HEK293T (cell line): ENCODE measurements around the gene EYA3.

Experiments used
- CTCF ChIA-PET: fragments of 350-600 bp; formaldehyde crosslinking; extraction: SDS; loops from one replicate; lab custom pipeline; 2021; ENCODE audit warnings: antibody characterized with exemption, inconsistent platforms; lab: Yijun Ruan, JAX
- POLR2A ChIA-PET: fragments of 350-600 bp; formaldehyde crosslinking; extraction: SDS; loops from one replicate; lab custom pipeline; 2020; ENCODE audit warnings: antibody characterized with exemption, inconsistent platforms; lab: Yijun Ruan, JAX
- DNase-seq: peaks from one replicate; pipeline ENCODE4 v3.0.0; 2012; ENCODE audit warnings: mixed read lengths; ENCODE audit errors: extremely low spot score
- ARNT ChIP-seq: fragments of 450-650 bp; IDR thresholded peaks from 2 replicates; pipeline ENCODE4 v1.6.1; 2017; ENCODE audit warnings: mild to moderate bottlenecking
- BHLHE40 ChIP-seq: fragments of 450-650 bp; IDR thresholded peaks from 2 replicates; pipeline ENCODE4 v1.6.1; 2016; ENCODE audit warnings: mild to moderate bottlenecking, moderate library complexity, borderline replicate concordance
- CTBP1 ChIP-seq: fragments of 450-650 bp; IDR thresholded peaks from 2 replicates; pipeline ENCODE4 v1.6.1; 2016; ENCODE audit warnings: borderline replicate concordance
- ELF4 ChIP-seq: fragments of 450-650 bp; IDR thresholded peaks from 2 replicates; pipeline ENCODE4 v1.6.1; 2017; ENCODE audit warnings: antibody characterized with exemption
- FOXA1 ChIP-seq: fragments of 450-650 bp; IDR thresholded peaks from 2 replicates; pipeline ENCODE4 v1.6.1; 2016; ENCODE audit warnings: mild to moderate bottlenecking
- FOXK2 ChIP-seq: fragments of 450-650 bp; IDR thresholded peaks from 2 replicates; pipeline ENCODE4 v1.6.1; 2016; ENCODE audit warnings: mild to moderate bottlenecking
- FOXM1 ChIP-seq: fragments of 450-650 bp; IDR thresholded peaks from 2 replicates; pipeline ENCODE4 v1.6.1; 2017; ENCODE audit warnings: mild to moderate bottlenecking, borderline replicate concordance
- HDGF ChIP-seq: fragments of 450-650 bp; IDR thresholded peaks from 2 replicates; pipeline ENCODE4 v1.6.1; 2017; ENCODE audit warnings: antibody characterized with exemption, borderline replicate concordance
- L3MBTL2 ChIP-seq: fragments of 450-650 bp; conservative IDR thresholded peaks from 2 replicates; pipeline ENCODE4 v1.6.1; 2016; ENCODE audit warnings: mild to moderate bottlenecking
- LEF1 ChIP-seq: fragments of 450-650 bp; IDR thresholded peaks from 2 replicates; pipeline ENCODE4 v1.6.1; 2017; ENCODE audit warnings: mild to moderate bottlenecking, borderline replicate concordance
- NFRKB ChIP-seq: fragments of 450-650 bp; IDR thresholded peaks from 2 replicates; pipeline ENCODE4 v1.6.1; 2016; ENCODE audit warnings: mild to moderate bottlenecking, moderate library complexity
- PKNOX1 ChIP-seq: fragments of 450-650 bp; IDR thresholded peaks from 2 replicates; pipeline ENCODE4 v1.6.1; 2016
- SP1 ChIP-seq: fragments of 450-650 bp; IDR thresholded peaks from 2 replicates; pipeline ENCODE4 v1.6.1; 2017
- SUZ12 ChIP-seq: fragments of 450-650 bp; IDR thresholded peaks from 2 replicates; pipeline ENCODE4 v1.6.1; 2016; ENCODE audit warnings: mild to moderate bottlenecking
- TARDBP ChIP-seq: fragments of 450-650 bp; IDR thresholded peaks from 2 replicates; pipeline ENCODE4 v1.6.1; 2016
- ZNF384 ChIP-seq: fragments of 450-650 bp; IDR thresholded peaks from 2 replicates; pipeline ENCODE4 v1.6.1; 2016

Gene EYA3

GRCh38 chr1:28073867-28074266 lies 14.5 kb downstream of the EYA3 start:
- TF ChIP-seq SP1: no peak
- TF ChIP-seq L3MBTL2: no peak
- no peak for TF ChIP-seq CTBP1
- no peak for DNase-seq
- POLR2A ChIA-PET: no interaction called here
- CTCF ChIA-PET: no interaction called here

GRCh38 chr1:28071813-28072212 lies 16.6 kb downstream of the EYA3 start:
- TF ChIP-seq CTBP1: no peak
- no peak for TF ChIP-seq TARDBP
- TF ChIP-seq PKNOX1: no peak
- TF ChIP-seq ARNT: no peak
- TF ChIP-seq FOXM1: no peak
- no peak for TF ChIP-seq HDGF
- TF ChIP-seq L3MBTL2: no peak
- TF ChIP-seq BHLHE40: no peak
- TF ChIP-seq FOXA1: no peak
- no peak for TF ChIP-seq LEF1
- CTCF ChIA-PET: interaction anchor here (0.7 to 1.5 kb wide), 2 partner anchors 20 to 1070 kb away, joined by 3 to 5 read pairs; no protein-coding TSS in a partner anchor
- POLR2A ChIA-PET: interaction anchor here (1.3 kb wide), 1 partner anchor 17 kb away, joined by 6 read pairs; the partner anchor contains the start of gene EYA3
- no peak for DNase-seq

GRCh38 chr1:28070725-28071593 lies 17.5 kb downstream of the EYA3 start:
- ChIA-PET POLR2A (no interaction called here), CTCF (interaction anchor here (0.6 to 1.5 kb wide), 3 partner anchors 20 to 1069 kb away, joined by 3 to 5 read pairs (median 3); no protein-coding TSS in a partner anchor)
- DNase-seq: no peak
- TF ChIP-seq PKNOX1 (0 out of 2 replicates have a peak, but pooled peaks have one; percentile 11), ARNT (no peak)

- TF ChIP-seq FOXK2: no peak
- no peak for TF ChIP-seq L3MBTL2
- no peak for TF ChIP-seq PKNOX1
- no peak for TF ChIP-seq HDGF
- no peak for TF ChIP-seq ARNT
- TF ChIP-seq ELF4: no peak
- TF ChIP-seq ZNF384: no peak
- TF ChIP-seq LEF1: no peak
- no peak for TF ChIP-seq BHLHE40
- TF ChIP-seq SP1: no peak
- no peak for TF ChIP-seq FOXA1
- no peak for TF ChIP-seq TARDBP
- TF ChIP-seq CTBP1: no peak
- TF ChIP-seq FOXM1: no peak
- TF ChIP-seq NFRKB: no peak
- TF ChIP-seq SUZ12: no peak
- DNase-seq: no peak
- ChIA-PET CTCF (interaction anchor here (1.1 kb wide), 1 partner anchor 142 kb away, joined by 5 read pairs; no protein-coding TSS in a partner anchor), POLR2A (interaction anchor here (0.6 to 1.0 kb wide), 2 partner anchors 20 to 175 kb away, joined by 3 to 4 read pairs; no protein-coding TSS in a partner anchor)
Measured at GRCh38 chr1:28067523-28068090, 20.8 kb downstream of the EYA3 start.

- CTCF ChIA-PET: interaction anchor here (1.1 kb wide), 1 partner anchor 143 kb away, joined by 5 read pairs; no protein-coding TSS in a partner anchor
- TF ChIP-seq FOXA1: no peak
- TF ChIP-seq HDGF: no peak
- TF ChIP-seq TARDBP: 0 out of 2 replicates have a peak, but pooled peaks have one; percentile 30
- no peak for TF ChIP-seq LEF1
- peak; percentile 82 for TF ChIP-seq PKNOX1
- POLR2A ChIA-PET: interaction anchor here (1.0 kb wide), 1 partner anchor 21 kb away, joined by 4 read pairs; no protein-coding TSS in a partner anchor
- no peak for DNase-seq
Measured at GRCh38 chr1:28066393-28067154, 21.8 kb downstream of the EYA3 start.
